ENCODE measurements around the gene UBASH3B.

DNA sequence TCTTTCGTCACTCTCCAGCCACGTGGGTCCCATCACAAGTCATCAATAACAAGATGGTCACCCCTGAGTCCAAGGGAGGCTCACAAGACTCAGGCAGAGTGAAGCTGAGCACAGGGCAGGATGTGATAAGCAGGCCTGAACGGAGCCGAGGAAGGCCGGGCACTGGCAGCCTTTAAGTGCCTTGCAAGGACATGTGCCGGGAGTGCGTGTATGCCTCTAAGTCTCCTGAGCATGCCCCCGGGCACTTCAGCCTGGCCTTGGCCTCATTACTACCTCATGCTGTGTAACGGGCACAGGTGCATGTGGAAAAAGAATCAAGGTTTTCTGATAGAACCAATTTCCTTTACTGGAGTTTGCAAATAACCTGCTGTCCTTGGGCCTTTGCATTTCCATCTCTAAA lies 55.8 kb downstream of the UBASH3B start:
- no peak for TF ChIP-seq CTCF (IDR thresholded peaks at IDR 0.05)
- no peak for TF ChIP-seq ZFX (IDR thresholded peaks at IDR 0.05; ENCODE audit: borderline replicate concordance)
